GM12878 (cell line): ENCODE results near the gene ADAM10. TPM values are rescaled to one million over a fixed set of nuclear protein-coding genes. Genes with fewer than 3 reads are reported as not detected.
"Not testable (repeated sequence)": the region's sequence is repeated elsewhere in the genome, so short reads cannot be mapped to it uniquely, and the experiment has no call there.

Experiments used
- ATAC-seq: fragments of 200-7000 bp; cut with Tn5 transposase; 3 replicates; pipeline ENCODE4 v1.9.1; 2020; ENCODE audit warnings: mild to moderate bottlenecking, moderate library complexity
- BruUV-seq: library from RNA; stranded (reverse); fragments of 400-500 nt; replicated peaks from 2 replicates; lab custom pipeline; 2021; lab: Mats Ljungman, UMichigan
- CTCF ChIA-PET: fragments of 300-600 bp; sonication (Branson Sonifier 250); formaldehyde crosslinking; extraction: SDS; loops from one replicate; lab custom pipeline; 2021; ENCODE audit warnings: inconsistent platforms; lab: Yijun Ruan, JAX
- POLR2A ChIA-PET: fragments of 350-600 bp; formaldehyde crosslinking; extraction: SDS; loops from one replicate; lab custom pipeline; 2021; ENCODE audit warnings: inconsistent platforms; lab: Charles Lee
- RAD21 ChIA-PET: fragments of 300-600 bp; sonication (Branson Sonifier 250); formaldehyde crosslinking; loops from one replicate; lab custom pipeline; 2023; ENCODE audit warnings: antibody characterized with exemption; ENCODE audit not compliant: unreplicated experiment; lab: Charles Lee
- SMC1A ChIA-PET: fragments of 300-600 bp; sonication (Branson Sonifier 250); formaldehyde crosslinking; loops from one replicate; lab custom pipeline; 2023; ENCODE audit not compliant: unreplicated experiment, uncharacterized antibody; lab: Charles Lee
- DNase-seq: peaks from one replicate; pipeline ENCODE4 v3.0.0-alpha.2; 2011; ENCODE audit warnings: low read depth, low spot score
- FAIRE-seq: peaks from 3 replicates; lab custom pipeline; 2011; peaks lifted over from hg19 to GRCh38; lab: Jason Lieb, UNC
- H2AFZ ChIP-seq: 2 replicates; pipeline ENCODE4 v1.6.0; 2011; ENCODE audit warnings: low read depth, low read length, control low read depth; ENCODE audit not compliant: control insufficient read depth
- H3K27ac ChIP-seq: 2 replicates; pipeline ENCODE4 v1.5.1; 2011; ENCODE audit warnings: control low read depth; ENCODE audit not compliant: control insufficient read depth, insufficient read depth
- H3K27me3 ChIP-seq, 2 experiments: replicated peaks in 1 of 2; 2 replicates each; pipeline versions ENCODE4 v1.6.0 to v1.6.1; 2011; ENCODE audit warnings: low read length in 1 of 2; ENCODE audit not compliant: control insufficient read depth in 2 of 2, insufficient read depth in 2 of 2
- H3K36me3 ChIP-seq, 2 experiments: 2 replicates each; pipeline ENCODE4 v1.5.1; 2011; ENCODE audit warnings: low read length in 1 of 2; ENCODE audit not compliant: control insufficient read depth in 2 of 2, insufficient read depth in 2 of 2
- H3K4me1 ChIP-seq: 2 replicates; pipeline ENCODE4 v1.6.1; 2011; ENCODE audit warnings: mild to moderate bottlenecking, low read length, moderate library complexity, mixed read lengths; ENCODE audit not compliant: control insufficient read depth, insufficient read depth
- H3K4me2 ChIP-seq: 2 replicates; pipeline ENCODE4 v1.6.0; 2011; ENCODE audit warnings: control low read depth; ENCODE audit not compliant: control insufficient read depth, insufficient read depth
- H3K4me3 ChIP-seq: fragments of 200-600 bp; sonication (generic); 2 replicates; pipeline ENCODE4 v1.5.1; 2016
- H3K79me2 ChIP-seq: 2 replicates; pipeline ENCODE4 v1.6.0; 2011; ENCODE audit warnings: low read length; ENCODE audit not compliant: control insufficient read depth, insufficient read depth
- H3K9ac ChIP-seq: 2 replicates; pipeline ENCODE4 v1.8.0; 2011; ENCODE audit warnings: low read length, control low read depth, mixed read lengths; ENCODE audit not compliant: control insufficient read depth, insufficient read depth
- H3K9me3 ChIP-seq: replicated peaks from 3 replicates; pipeline ENCODE4 v1.5.1; 2011; ENCODE audit warnings: mild to moderate bottlenecking, low read length; ENCODE audit not compliant: control insufficient read depth, insufficient read depth
- H4K20me1 ChIP-seq: 2 replicates; pipeline ENCODE4 v1.6.0; 2011; ENCODE audit not compliant: control insufficient read depth, insufficient read depth
- CBFB ChIP-seq: IDR thresholded peaks from 2 replicates; pipeline ENCODE4 v1.6.1; 2016; ENCODE audit warnings: antibody characterized with exemption, low read depth
- MTA2 ChIP-seq: fragments of 450-650 bp; IDR thresholded peaks from 2 replicates; pipeline ENCODE4 v1.6.1; 2016; ENCODE audit warnings: low read depth, mild to moderate bottlenecking, moderate library complexity
- TCF7 ChIP-seq: IDR thresholded peaks from 2 replicates; pipeline ENCODE4 v1.6.1; 2014; ENCODE audit warnings: antibody characterized with exemption, borderline replicate concordance
- YY1 ChIP-seq: IDR thresholded peaks from 2 replicates; pipeline ENCODE4 v1.6.1; 2011; ENCODE audit warnings: low read depth, mild to moderate bottlenecking, low read length
- ZNF622 ChIP-seq: fragments of 450-650 bp; IDR thresholded peaks from 2 replicates; pipeline ENCODE4 v1.6.1; 2017; ENCODE audit warnings: mild to moderate bottlenecking, inconsistent platforms
- WGBS: methylation state at CpG from one replicate; pipeline ENCODE4 v1.1.6; 2016; ENCODE audit warnings: low lambda C conversion rate; ENCODE audit not compliant: insufficient replicate concordance, insufficient coverage; ENCODE audit errors: missing lambda C conversion rate; 5-methylcytosine and 5-hydroxymethylcytosine counted together
- in situ Hi-C: fragments of 300-500 bp; cut with MboI; formaldehyde crosslinking; loops from 9 replicates; pipeline ENCODE4 v1.14.3; 2018; ENCODE audit warnings: mixed read lengths
- intact Hi-C: fragments of 100-400 bp; cut with micrococcal nuclease; formaldehyde crosslinking; loops from one replicate; pipeline ENCODE4 v1.14.2; 2022; ENCODE audit not compliant: unreplicated experiment
- polyA plus RNA-seq, 11 experiments: library from polyadenylated mRNA; depleted of rRNA in 4 of 11; unstranded in 6 of 11; stranded (reverse) in 5 of 11; fragments of >200 nt; fragmentation: Nextera tagmentation in 4 of 11; fragmentation: Illumina TruSeq in 1 of 11; extraction: Ambion mirVana in 4 of 11; extraction: Trizol in 1 of 11; gene quantifications; 1 replicate in 1 of 11; 2 replicates in 10 of 11; pipeline versions ENCODE4 v1.2.1 to v1.2.3, GENCODE V29; 2011 to 2016; ENCODE audit warnings: inconsistent platforms in 2 of 11, missing spikeins in 2 of 11, low read depth in 1 of 11
- total RNA-seq, 4 experiments: library from RNA; depleted of rRNA in 3 of 4; stranded (reverse); fragments of >200 nt in 3 of 4; fragmentation: Illumina TruSeq in 1 of 4; extraction: Trizol in 1 of 4; gene quantifications; 2 replicates each; pipeline versions ENCODE4 v1.2.1 to v1.2.3, GENCODE V29; 2013 to 2021
- TF ChIP-seq, protein P1 (sequence below), 3 experiments: IDR thresholded peaks in 2 of 3; conservative IDR thresholded peaks in 1 of 3; 2 replicates each; pipeline ENCODE4 v1.5.1; 2011; ENCODE audit warnings: low read depth in 3 of 3, low read length in 3 of 3, mild to moderate bottlenecking in 3 of 3, control low read depth in 2 of 3, moderate library complexity in 2 of 3, inconsistent platforms in 1 of 3, mixed read lengths in 1 of 3; ENCODE audit not compliant: control insufficient read depth in 2 of 3, insufficient read depth in 1 of 3; ENCODE audit errors: extremely low read depth in 1 of 3

The ADAM10 gene
- total and polyA plus RNA-seq, 10 of the 15 experiments (the other 5 are each of a cell fraction or from before 2014, with no cell fraction given) = 10.0 to 88.9 (median 51.7) TPM

DNA sequence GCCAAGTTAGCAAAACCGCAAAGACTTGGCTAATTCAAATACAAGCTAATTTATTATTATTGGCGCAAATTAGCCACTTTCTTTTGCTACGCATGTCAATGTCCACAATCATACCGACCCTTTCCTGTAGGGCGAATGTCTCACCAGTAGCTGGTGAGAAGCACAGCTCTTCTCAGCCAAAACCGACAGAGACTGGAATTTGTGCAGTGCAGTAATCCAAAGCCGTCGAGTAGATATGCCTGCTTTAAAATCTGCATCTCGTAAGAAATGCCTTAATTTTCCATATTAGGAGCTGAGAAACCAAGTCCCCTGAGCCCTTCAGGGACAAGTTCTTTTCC is 21.0 kb upstream of the ADAM10 start:
- Histone ChIP-seq H3K27ac (peak overlapping the region; percentile 79), H2AFZ (peak overlapping the region; percentile 82), H4K20me1 (no peaks in the 10 kb centered on the region), H3K4me3 (peak overlapping the region; percentile 67), H3K9me3 (no peaks in the 10 kb centered on the region), H3K27me3 (no peaks in the 10 kb centered on the region), H3K79me2 (peaks cover 19% of the 10 kb centered on the region), H3K4me1 (no peaks in the 10 kb centered on the region), H3K4me2 (peak overlapping the region; percentile 75), H3K36me3 (no peaks in the 10 kb centered on the region)
- intact Hi-C loops = no loop called here
- DNase-seq (no peak), FAIRE-seq (peak; percentile 44)
- RAD21 ChIA-PET = interaction anchor here (0.5 to 2.9 kb wide), 32 partner anchors 10 to 758 kb away, joined by 3 to 38 read pairs (median 4); partner anchors contain the start of gene ADAM10
- CTCF ChIA-PET = interaction anchor here (0.6 to 2.7 kb wide), 18 partner anchors 9 to 758 kb away, joined by 3 to 28 read pairs (median 4); partner anchors contain the start of gene ADAM10
- in situ Hi-C loops = no loop called here
- TF ChIP-seq YY1 (peak; percentile 8; the same call in 1 of the 2 replicates), ZNF622 (no peak), TCF7 (peak; percentile 12; the same call in 1 of the 2 replicates), CBFB (peak; percentile 3; the same call in 1 of the 2 replicates), MTA2 (peak; percentile 28; the same call in 1 of the 2 replicates)
- TF ChIP-seq, protein P1, sequence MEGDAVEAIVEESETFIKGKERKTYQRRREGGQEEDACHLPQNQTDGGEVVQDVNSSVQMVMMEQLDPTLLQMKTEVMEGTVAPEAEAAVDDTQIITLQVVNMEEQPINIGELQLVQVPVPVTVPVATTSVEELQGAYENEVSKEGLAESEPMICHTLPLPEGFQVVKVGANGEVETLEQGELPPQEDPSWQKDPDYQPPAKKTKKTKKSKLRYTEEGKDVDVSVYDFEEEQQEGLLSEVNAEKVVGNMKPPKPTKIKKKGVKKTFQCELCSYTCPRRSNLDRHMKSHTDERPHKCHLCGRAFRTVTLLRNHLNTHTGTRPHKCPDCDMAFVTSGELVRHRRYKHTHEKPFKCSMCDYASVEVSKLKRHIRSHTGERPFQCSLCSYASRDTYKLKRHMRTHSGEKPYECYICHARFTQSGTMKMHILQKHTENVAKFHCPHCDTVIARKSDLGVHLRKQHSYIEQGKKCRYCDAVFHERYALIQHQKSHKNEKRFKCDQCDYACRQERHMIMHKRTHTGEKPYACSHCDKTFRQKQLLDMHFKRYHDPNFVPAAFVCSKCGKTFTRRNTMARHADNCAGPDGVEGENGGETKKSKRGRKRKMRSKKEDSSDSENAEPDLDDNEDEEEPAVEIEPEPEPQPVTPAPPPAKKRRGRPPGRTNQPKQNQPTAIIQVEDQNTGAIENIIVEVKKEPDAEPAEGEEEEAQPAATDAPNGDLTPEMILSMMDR (IDR thresholded peaks at IDR 0.05 in 2 of 3, conservative IDR thresholded peaks at IDR 0.05 in 1 of 3; ENCODE audit: control insufficient read depth in 2 of 3, extremely low read depth in 1 of 3, insufficient read depth in 1 of 3, low read depth in 3 of 3, low read length in 3 of 3) = peak in 1 of 3 experiments; percentile 26; a peak in 2 of 6 replicates
- TF ChIP-seq, all 136 proteins: peak for 5
- WGBS = under 1% methylated on average over 9 of the region's 9 CpGs
- H3K9ac ChIP-seq = peak overlapping the region; percentile 83
- ChIA-PET POLR2A (interaction anchor here (0.6 to 2.2 kb wide), 16 partner anchors 10 to 278 kb away, joined by 3 to 21 read pairs (median 3); partner anchors contain the start of gene ADAM10), SMC1A (interaction anchor here (0.6 to 2.5 kb wide), 25 partner anchors 10 to 723 kb away, joined by 3 to 31 read pairs (median 4); partner anchors contain the start of gene ADAM10)
- peak; percentile 54 for ATAC-seq
- BruUV-seq = TSS peak; percentile 98

DNA sequence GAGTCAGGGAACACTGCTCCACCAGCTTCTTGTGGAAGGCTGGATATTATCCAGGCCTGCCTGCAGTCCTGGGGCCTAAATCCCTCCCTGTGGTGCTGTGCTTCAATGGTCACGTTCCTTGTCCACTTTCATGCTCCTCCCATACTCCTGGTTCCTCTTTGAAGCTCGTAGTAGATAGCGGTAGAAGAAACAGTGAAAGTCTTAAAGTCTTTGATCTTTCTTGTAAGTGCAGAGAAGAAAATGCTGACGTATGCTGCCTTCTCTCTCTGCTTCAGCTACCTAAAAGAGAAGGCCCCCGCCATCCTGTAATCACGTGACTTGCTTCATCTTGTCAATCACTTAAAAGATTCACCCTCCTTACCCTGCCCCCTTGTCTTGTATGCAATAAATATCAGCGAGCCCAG is 19.1 kb upstream of the ADAM10 start:
- H3K4me3 ChIP-seq, H3K27ac ChIP-seq, H4K20me1 ChIP-seq, H3K9me3 ChIP-seq, intact Hi-C loops, DNase-seq, H3K4me1 ChIP-seq, POLR2A ChIA-PET, H3K36me3 ChIP-seq, H2AFZ ChIP-seq, ATAC-seq, H3K27me3 ChIP-seq, in situ Hi-C loops, FAIRE-seq, BruUV-seq, RAD21 ChIA-PET, H3K9ac ChIP-seq, H3K4me2 ChIP-seq: not testable (repeated sequence)
- 92% methylated on average over 7 of the region's 7 CpGs for WGBS
- CTCF ChIA-PET = interaction anchor here (1.6 kb wide), 1 partner anchor 10 kb away, joined by 4 read pairs; no protein-coding TSS in a partner anchor
- SMC1A ChIA-PET = interaction anchor here (0.6 to 2.5 kb wide), 2 partner anchors 8 to 18 kb away, joined by 3 to 21 read pairs; no protein-coding TSS in a partner anchor
- peaks cover 15% of the 10 kb centered on the region for H3K79me2 ChIP-seq
